ENCODE measurements around the gene MED27.

DNA sequence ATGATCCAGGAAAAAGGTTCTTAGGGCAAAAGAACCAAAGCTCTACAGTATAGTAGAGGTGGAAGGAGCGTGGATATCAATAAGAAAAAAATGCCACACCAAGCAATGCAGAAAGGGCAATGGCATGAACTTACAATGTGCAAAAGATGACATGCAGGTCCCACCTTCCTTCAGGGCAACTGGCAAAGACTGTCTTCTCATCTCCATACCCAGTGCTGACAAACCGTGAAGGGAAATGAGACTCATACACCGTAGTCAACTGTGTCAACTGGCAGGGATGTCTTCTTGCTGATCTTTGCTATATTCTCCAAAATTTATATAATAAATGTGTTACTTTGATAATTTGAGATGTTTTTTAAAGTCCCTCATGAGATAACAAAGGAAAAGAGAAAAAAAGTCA lies 36.0 kb downstream of the MED27 start:
- TF ChIP-seq CTCF (IDR thresholded peaks at IDR 0.05) (no peak), POLR2A (IDR thresholded peaks at IDR 0.05) (no peak)
